NCI-H446 (cell line): ENCODE data around the gene SCN9A.

Source experiments
- DNase-seq, 2 experiments: peaks; one replicate each; lab custom pipeline; 2025; lab: John Stamatoyannopoulos, UW

SCN9A gene

GRCh38 chr2:166173263-166173662, 202.5 kb downstream of the SCN9A start:
- DNase-seq: no peak

DNA sequence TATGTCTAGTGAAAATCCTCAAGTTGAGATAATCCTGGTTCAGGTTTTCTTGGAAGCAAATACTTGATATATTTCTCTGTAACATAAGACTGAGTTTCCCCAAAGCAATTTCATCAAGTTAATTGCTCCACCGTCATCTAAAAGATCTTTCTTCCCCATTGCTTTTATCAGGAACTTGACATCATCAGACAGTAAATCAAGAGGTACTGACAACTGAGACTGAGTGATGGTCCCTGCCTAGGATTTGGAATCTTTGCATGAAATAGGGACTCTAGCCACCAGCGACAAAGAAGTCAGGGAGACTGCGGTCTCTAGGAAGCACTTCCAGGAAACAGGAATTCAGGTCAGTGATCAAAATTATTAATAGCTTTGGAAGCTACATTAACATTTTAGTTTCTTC, 204.5 kb downstream of the SCN9A start:
- no peak for DNase-seq

DNA sequence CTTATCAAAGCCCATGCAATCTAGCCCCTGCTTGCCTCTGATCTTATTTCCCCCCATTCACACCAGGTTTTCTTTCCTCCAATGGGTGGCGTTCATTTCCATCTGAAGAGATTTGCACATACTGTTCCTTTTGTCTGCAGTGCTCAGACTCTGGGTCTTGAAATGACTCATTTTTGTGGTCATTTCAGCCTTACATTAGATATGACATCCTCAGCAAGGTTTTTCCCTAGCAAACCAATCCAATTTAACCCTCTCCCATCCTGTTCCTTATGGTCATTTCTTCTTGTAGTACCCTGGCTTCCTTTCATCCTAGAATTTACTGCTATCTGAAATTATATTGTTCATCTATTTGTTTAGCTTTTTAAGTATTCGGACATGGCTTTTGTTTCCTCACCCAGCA, 205.4 kb downstream of the SCN9A start:
- DNase-seq: no peak

DNA sequence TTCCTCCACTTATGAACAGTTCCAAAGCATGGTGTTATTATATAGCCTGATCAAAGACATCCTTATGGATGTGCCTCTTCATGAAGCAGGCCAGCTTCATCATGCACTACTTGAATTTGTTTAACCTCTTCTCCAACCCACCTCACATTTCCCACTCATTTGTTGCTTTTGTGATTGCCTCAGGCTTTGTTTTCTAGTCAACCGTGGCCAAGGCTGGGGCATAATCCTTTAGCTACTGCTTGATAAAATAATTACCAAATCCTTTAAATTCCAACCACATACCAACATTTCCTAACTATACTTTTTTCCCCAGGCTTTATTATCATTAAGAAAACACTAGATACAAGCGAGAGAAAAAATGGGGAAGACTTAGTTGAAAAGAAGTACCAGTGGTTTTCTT, 208.3 kb downstream of the SCN9A start:
- no peak for DNase-seq

DNA sequence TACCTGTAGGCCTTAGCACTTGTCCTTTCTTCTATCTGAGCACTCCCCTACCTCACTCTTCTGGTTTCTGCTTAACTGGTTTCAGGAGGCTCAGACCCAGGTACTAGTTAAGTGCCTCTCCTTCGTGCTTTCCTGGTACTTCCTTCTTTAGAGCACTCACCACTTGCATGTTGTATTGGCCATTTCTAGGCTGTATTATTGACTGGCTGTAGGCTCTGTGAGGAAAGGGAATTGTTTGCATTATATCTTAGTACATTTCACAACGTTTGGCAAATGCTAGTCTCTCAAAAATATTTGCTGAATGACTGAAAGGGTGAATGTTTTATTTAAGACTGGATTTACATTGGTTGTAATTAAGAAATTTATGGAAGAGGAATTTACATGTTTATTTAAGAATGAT, 212.0 kb downstream of the SCN9A start:
- DNase-seq: no peak

GRCh38 chr2:166158546-166158945, 217.2 kb downstream of the SCN9A start:
- DNase-seq: no peak

DNA sequence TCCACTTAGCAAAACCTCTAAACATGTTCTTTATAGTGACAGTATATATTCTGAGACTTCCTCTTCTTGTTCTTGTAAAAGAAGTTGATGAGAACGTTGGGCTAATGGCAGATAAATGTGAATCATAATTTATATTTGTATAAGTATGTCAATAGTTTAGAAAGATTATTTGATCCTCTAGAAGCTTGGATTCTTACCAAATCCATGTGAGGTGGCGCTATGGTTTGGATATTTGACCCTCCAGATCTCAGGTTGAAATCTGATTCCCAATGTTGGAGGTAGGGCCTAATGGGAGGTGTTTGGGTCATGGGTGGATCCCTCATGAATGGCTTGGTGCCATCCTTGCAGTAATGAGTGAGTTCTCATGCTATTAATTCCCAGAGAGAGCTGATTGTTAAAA, 218.2 kb downstream of the SCN9A start:
- no peak for DNase-seq

DNA sequence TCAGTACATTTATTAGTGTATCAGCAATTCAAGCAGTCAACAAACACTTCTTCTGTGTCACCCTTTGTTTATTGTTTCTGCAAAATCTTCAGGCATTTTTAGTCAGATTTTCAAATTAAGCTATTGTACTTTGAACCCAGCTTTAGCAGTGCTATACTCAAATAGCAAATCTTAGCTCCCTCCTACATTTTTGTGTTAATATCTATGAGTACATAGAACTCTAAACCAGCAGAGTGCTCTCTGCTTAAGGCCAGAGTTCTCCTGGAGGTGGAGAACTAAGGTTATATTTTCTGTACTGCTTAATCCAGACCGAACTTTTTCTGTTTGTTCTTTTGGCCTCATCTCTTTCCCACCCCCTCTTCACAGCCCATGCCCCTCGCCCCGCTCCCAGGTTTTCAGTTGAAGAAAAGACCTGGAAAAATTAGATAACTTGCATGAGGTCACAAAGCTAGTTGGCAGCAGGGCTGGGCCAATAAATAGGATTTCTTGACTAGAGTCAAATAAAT, 218.7 kb downstream of the SCN9A start:
- DNase-seq: no peak

DNA sequence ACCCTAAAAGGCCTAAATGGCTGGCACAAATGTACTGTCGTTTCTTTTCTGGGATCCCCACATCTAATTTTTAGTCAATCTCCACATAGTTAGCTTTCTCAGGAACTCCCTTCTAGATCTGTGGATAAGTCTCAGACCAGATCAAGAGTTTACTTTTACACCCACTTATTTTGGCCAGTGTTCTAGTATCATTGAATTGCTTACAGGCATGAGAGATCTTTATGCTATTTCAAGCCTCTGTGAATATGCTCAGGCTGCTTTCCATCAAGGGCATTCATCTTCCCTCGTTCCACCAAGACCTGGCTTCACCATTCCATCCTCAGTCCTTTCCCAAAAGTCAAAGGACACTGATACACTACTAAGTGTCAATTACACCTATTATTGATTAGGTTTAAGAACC, 220.2 kb downstream of the SCN9A start:
- DNase-seq: no peak

DNA sequence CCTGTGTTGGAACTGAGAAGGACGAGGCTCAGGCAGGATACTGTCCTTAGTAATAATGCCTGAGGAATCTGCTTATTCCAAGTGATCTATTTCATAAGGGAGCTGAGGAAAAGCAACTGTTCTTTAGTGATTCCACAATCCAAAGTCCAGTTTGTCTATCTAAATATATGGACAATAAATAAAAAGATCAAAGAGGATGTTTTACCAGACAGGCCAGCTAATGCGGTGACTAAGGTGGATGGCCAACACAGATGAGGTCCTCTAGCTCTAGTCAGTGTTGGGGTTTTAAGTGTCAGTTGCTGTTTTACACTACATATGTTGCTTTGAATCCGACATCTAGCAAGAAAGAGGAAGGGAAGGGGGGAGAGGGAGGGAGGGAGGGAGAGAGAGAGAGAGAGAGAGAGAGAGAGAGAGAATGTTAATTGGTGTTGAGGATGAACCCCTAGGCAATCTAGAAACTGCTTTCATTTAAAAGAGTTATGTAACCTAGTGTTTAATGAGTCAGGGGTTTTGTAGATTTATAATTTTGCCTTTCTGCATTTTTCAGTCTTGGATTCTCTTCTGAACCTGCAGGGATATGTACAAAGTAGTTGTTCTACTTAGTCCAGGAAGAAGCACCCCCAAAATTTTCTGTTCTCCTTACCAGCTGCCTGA, 220.9 kb downstream of the SCN9A start:
- no peak for DNase-seq

GRCh38 chr2:166152064-166152463, 223.7 kb downstream of the SCN9A start:
- DNase-seq: no peak

- DNase-seq: no peak
Measured at GRCh38 chr2:166148500-166149400, 227.0 kb downstream of the SCN9A start.

DNA sequence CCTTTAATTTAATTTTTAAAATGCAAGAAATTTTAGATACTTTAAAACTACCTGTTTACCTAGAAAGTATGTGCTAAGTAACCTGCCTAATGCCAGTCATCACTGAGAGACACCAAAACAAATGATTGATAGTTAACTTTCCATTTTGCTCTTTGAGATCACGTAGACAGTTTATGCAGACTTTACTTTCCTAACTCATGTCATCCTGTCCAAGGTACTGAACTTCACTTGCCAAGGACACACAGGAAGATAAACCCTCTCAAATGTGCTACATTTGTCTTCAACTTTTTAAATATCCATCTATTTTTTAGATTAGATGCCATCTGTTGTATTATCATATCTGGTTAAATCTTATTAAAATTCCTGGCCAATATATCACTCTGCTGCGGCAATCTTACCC, 227.9 kb downstream of the SCN9A start:
- no peak for DNase-seq
